ENCODE results near the gene ETS2.

Gene ETS2

GRCh38 chr21:38780879-38781278, 24.9 kb upstream of the ETS2 start:
- peak; percentile 94 for DNase-seq

- no peak for DNase-seq
Observed at GRCh38 chr21:38784458-38785266, 21.1 kb upstream of the ETS2 start.

GRCh38 chr21:38785483-38785882, 20.2 kb upstream of the ETS2 start:
- DNase-seq: no peak

- DNase-seq: no peak
Observed at GRCh38 chr21:38787016-38787415, 18.7 kb upstream of the ETS2 start.

GRCh38 chr21:38787461-38788274, 18.1 kb upstream of the ETS2 start:
- no peak for DNase-seq

DNA sequence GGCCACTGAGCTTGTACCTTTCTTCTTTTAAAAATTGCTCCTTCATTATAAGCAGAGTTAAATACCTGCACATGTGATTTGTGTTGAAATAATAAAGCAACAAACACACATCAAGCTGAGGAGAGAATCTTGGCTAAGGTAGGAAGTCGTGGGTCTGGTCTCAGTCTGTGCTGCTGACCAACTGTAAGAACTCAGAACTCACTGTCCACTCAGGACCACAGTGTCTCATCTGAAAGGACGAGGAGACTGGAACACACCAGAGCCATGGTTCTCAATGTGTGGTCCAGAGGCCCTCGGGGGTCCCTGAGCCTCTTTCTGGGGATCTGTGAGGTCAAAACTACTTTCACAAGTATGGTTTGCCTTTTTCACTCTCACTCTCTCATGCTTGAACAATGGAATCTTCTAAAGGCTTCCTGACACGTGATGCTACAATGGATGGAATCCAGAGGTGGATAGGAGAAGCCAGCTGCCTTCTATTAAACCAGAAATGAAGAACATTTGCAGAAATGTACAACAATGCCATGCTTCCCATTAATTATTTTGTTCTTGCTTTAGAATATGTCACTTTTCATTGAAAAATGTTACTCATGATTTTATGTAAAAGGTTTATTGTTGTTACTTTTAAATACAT, 17.3 kb upstream of the ETS2 start:
- DNase-seq: no peak

GRCh38 chr21:38789275-38789674, 16.5 kb upstream of the ETS2 start:
- DNase-seq: no peak

DNA sequence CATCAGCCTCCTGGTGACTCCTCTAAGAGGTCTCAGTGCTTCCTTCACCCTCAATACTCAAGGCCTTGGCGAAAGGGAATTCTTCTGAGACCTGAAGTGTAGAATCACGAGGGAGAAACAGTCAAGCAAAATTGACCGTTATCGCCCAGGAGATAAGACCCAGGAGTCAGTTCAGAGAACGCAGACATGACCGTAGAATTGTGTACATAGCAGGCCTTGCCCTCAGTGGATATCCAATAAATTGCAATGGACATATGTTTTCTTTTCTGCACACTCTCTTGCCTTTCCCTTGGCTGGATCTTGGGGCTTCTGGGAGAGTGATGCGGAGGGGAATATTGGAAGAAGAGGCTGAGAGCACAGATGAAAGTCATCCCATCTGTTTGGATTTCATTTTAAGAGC, 15.7 kb upstream of the ETS2 start:
- DNase-seq: no peak

DNA sequence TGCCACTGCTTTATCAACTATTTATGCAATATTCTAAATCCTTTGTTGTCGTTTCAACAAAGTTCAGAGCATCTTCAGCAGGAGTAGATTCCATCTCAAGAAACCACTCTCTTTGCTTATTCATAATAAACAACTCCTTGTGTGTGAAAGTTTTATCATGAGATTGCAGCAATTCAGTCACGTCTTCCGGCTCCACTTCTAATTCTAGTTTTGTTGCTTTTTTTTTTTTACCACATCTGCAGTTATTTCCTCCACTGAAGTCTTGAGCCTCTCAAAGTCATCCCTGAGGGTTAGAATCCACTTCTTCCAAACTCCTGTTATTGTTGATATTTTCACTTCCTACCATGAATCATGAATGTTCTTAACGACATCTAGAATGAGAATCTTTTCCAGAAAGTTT, 14.8 kb upstream of the ETS2 start:
- DNase-seq: no peak

GRCh38 chr21:38792676-38793459, 12.9 kb upstream of the ETS2 start:
- DNase-seq: no peak

DNA sequence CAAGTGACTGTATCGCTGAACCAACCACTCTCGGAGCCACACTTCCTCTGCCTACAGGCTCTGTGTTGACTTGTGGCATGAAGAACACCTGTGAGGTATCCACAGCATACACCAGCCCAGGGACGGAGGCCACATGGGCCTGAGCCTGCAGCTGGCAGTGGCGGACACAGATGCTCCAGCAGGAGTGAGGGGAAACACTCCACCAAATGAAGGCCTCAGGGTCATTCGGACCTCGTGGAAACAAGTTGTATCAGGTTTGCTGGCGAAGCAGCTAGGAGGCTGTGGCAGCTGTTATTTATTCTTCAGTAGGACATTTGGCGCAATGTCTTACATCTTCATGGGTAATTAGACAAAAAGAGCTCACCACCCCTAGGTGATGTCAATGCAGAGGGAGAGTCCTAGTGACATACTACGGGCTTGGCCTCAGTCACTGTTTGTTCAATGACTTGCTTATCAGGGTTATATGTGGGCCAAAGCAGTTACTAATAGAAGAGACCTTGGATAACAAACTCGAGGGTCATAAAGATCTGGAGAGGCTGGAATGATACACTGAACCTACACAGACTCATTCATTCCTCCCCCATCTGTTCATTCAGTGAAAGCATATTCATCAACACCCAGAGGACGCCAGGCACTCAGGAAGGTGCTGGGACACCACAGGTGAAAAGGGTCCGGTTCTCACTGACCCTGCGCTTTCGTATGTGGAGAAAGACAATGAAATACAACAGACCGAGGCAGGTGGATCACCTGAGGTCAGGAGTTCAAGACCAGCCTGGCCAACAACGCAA, 11.6 kb upstream of the ETS2 start:
- DNase-seq: no peak

GRCh38 chr21:38794978-38795377, 10.8 kb upstream of the ETS2 start:
- DNase-seq: no peak

- no peak for DNase-seq
Observed at GRCh38 chr21:38795475-38795874, 10.3 kb upstream of the ETS2 start.

- no peak for DNase-seq
Observed at GRCh38 chr21:38796424-38796823, 9.3 kb upstream of the ETS2 start.

DNA sequence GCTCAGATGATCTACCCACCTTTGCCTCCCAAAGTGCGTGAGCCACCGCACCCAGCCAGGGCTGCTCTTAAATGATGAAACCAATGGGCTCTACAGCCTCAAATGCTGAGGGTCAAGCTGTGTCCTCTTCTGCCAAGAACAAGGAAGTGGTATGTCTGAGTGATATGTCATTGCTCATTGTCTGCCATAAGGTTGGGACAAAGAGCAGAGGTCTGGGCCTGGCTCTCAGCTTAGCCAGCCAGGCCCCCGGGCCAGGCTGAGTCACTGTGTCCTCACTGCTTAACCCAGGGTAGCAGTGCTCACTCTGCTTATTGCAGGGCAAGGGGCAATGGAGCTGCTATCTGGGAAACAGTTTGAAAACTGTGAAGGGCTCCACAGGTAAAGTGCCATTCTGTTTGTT, 8.3 kb upstream of the ETS2 start:
- DNase-seq: peak; percentile 80

GRCh38 chr21:38798081-38798480, 7.6 kb upstream of the ETS2 start:
- DNase-seq: no peak

- DNase-seq: no peak
Observed at GRCh38 chr21:38798481-38798882, 7.2 kb upstream of the ETS2 start.

DNA sequence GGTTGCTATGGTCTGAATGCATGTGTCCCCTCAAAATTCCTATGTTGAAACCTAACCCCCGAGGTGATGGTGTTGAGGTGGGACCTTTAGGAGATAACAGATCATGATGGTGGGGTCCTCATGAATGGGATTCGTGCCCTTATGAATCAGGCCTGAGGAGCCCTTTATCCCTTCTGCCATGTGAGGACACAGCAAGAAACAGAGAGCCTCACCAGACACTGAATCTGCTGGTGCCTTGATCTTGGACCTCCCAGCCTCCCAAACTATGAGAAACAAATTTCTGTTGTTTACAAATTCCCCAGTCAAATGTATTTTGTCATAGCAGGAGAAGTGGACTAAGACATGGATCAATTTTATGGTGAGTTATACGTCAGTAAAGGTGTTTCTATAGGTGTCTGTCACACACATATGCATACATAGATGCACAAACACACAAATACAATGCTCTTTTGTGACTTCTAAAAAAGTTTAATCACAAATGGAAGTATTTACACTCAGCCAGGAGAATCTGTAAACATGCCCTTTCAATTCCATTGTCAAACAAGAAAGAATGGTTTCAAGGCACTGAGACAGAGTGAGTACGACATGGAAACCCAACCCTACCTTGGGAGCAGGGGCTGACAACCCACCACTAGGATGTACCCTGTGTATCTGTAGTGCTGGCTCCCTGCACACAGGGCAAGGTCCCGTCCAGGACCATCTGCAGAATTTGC, 5.5 kb upstream of the ETS2 start:
- no peak for DNase-seq

DNA sequence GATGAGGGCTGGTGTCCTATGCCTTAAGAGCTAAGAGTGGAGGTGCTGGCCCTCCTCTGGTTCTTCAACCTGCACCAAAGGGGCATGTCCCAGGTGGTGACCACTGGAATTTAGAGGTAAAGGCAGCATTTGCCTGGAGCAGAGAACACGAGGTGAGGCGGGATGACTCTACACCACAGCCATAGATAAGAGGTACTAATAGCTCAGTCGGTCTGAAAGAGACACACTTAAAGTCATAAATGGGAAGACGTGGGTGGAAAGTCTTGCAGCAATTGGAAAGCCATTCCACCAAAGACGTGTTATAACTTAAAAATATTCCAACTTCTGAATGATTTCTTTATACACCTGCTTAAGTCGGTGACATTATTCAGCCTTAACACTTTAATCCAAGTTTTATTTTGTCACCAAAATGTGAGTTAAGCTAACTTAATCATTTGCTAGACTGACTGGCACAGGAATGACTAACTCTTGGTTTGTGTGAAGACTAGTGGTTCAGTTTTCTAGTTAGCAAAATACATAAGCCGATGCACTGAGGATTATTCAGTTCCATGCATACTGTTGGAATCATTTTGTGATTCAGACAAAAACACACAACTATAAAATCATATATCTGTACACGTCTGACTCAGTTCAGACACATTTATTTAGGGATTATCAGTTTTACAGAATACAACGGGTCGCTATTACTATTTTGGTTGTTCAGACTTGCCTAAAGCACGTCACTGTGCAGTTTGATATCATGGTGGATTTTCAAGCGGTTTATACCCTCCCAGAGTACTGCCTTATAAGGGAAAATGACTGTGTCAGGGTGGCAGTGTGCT, 4.6 kb upstream of the ETS2 start:
- DNase-seq: no peak

Data from inflammatory macrophage treated with lipopolysaccharide for 4 hours (primary cell).